ENCODE measurements around the gene KIDINS220.
A peak's percentile ranks its signal among the peaks of the same experiment; 100 is the strongest.

KIDINS220 gene

GRCh38 chr2:8802741-8803140, 34.7 kb downstream of the KIDINS220 start:
- DNase-seq = no peak

- no peak for DNase-seq
Measured at GRCh38 chr2:8800821-8801220, 36.6 kb downstream of the KIDINS220 start.

- no peak for DNase-seq
Measured at GRCh38 chr2:8800218-8800617, 37.2 kb downstream of the KIDINS220 start.

- no peak for DNase-seq
Measured at GRCh38 chr2:8799004-8799403, 38.4 kb downstream of the KIDINS220 start.

- no peak for DNase-seq
Measured at GRCh38 chr2:8798393-8798792, 39.0 kb downstream of the KIDINS220 start.

GRCh38 chr2:8797682-8798081, 39.7 kb downstream of the KIDINS220 start:
- DNase-seq = no peak

- peak; percentile 38 for DNase-seq
Measured at GRCh38 chr2:8796878-8797550, 40.4 kb downstream of the KIDINS220 start.

- DNase-seq = no peak
Measured at GRCh38 chr2:8796315-8796848, 41.0 kb downstream of the KIDINS220 start.

- no peak for DNase-seq
Measured at GRCh38 chr2:8794923-8795825, 42.2 kb downstream of the KIDINS220 start.

GRCh38 chr2:8790739-8791162, 46.7 kb downstream of the KIDINS220 start:
- DNase-seq = no peak

- no peak for DNase-seq
Measured at GRCh38 chr2:8786463-8786862, 51.0 kb downstream of the KIDINS220 start.

GRCh38 chr2:8779795-8780671, 57.4 kb downstream of the KIDINS220 start:
- DNase-seq = no peak

GRCh38 chr2:8774371-8774770, 63.0 kb downstream of the KIDINS220 start:
- no peak for DNase-seq

GRCh38 chr2:8767324-8767723, 70.1 kb downstream of the KIDINS220 start:
- DNase-seq = no peak

GRCh38 chr2:8761529-8762164, 75.8 kb downstream of the KIDINS220 start:
- DNase-seq = peak; percentile 32

GRCh38 chr2:8756716-8757115, 80.7 kb downstream of the KIDINS220 start:
- DNase-seq = no peak

GRCh38 chr2:8756230-8756629, 81.2 kb downstream of the KIDINS220 start:
- no peak for DNase-seq

- no peak for DNase-seq
Measured at GRCh38 chr2:8754106-8754776, 83.2 kb downstream of the KIDINS220 start.

GRCh38 chr2:8753609-8754008, 83.8 kb downstream of the KIDINS220 start:
- peak; percentile 50 for DNase-seq

- DNase-seq = no peak
Measured at GRCh38 chr2:8752385-8752784, 85.0 kb downstream of the KIDINS220 start.

- no peak for DNase-seq
Measured at GRCh38 chr2:8750221-8750620, 87.2 kb downstream of the KIDINS220 start.

GRCh38 chr2:8743261-8743660, 94.2 kb downstream of the KIDINS220 start:
- DNase-seq = no peak
